ENCODE data around the gene DYNLT4. TPM values are rescaled to one million over a fixed set of nuclear protein-coding genes. Genes with fewer than 3 reads are reported as not detected.

DYNLT4 gene
- total RNA-seq, 1 experiment from 2014 or later: 0.31 TPM

DNA sequence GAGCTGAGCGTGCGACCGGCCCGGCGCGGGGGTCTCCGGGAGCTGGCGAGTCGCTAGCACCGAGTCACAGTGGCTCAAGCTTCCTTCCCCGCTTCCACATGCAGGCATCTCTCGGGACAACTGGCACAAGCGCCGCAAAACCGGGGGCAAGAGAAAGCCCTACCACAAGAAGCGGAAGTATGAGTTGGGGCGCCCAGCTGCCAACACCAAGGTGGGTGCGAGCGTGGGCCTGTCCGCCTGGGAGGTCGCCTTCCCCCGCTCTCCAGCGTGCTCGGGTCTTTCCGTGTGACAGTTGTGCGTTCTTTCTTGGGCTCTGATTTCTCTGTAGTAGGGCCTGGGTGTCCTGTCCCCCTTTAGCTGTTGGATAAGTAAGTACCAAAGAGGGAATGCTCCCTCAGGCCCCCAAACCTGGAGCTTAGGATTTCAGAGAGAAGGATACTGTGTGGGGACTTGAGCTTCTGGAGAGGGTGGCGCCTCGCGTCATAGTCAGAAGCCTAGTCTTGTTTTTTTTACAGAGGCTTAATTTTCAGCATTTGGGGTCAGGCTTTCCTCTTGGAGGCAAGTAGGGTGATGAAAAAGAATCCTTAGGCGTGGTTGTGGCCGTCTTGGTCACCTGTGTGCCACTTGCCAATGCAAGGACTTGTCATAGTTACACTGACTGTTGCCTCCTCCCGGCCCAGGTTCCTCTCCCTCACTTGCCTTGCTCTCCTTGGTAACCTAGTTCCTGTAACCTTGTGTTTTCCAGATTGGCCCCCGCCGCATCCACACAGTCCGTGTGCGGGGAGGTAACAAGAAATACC, 31.0 kb downstream of the DYNLT4 start (continued):
- TF ChIP-seq, protein P1, sequence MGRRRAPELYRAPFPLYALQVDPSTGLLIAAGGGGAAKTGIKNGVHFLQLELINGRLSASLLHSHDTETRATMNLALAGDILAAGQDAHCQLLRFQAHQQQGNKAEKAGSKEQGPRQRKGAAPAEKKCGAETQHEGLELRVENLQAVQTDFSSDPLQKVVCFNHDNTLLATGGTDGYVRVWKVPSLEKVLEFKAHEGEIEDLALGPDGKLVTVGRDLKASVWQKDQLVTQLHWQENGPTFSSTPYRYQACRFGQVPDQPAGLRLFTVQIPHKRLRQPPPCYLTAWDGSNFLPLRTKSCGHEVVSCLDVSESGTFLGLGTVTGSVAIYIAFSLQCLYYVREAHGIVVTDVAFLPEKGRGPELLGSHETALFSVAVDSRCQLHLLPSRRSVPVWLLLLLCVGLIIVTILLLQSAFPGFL (CRISPR knock-in tag; IDR thresholded peaks at IDR 0.05; ENCODE audit: borderline replicate concordance): no peak
- TF ChIP-seq ATF1 (CRISPR knock-in tag; IDR thresholded peaks at IDR 0.05): no peak
- TF ChIP-seq, protein P2, sequence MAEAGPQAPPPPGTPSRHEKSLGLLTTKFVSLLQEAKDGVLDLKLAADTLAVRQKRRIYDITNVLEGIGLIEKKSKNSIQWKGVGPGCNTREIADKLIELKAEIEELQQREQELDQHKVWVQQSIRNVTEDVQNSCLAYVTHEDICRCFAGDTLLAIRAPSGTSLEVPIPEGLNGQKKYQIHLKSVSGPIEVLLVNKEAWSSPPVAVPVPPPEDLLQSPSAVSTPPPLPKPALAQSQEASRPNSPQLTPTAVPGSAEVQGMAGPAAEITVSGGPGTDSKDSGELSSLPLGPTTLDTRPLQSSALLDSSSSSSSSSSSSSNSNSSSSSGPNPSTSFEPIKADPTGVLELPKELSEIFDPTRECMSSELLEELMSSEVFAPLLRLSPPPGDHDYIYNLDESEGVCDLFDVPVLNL (CRISPR knock-in tag; IDR thresholded peaks at IDR 0.05; ENCODE audit: borderline replicate concordance, low read depth): no peak
- no peak for TF ChIP-seq ETV6 (CRISPR knock-in tag; IDR thresholded peaks at IDR 0.05)
- peak; percentile 82; the same call in 1 of the 2 replicates for TF ChIP-seq ELF4 (CRISPR knock-in tag; IDR thresholded peaks at IDR 0.05; ENCODE audit: low read depth)
- TF ChIP-seq, protein P3, sequence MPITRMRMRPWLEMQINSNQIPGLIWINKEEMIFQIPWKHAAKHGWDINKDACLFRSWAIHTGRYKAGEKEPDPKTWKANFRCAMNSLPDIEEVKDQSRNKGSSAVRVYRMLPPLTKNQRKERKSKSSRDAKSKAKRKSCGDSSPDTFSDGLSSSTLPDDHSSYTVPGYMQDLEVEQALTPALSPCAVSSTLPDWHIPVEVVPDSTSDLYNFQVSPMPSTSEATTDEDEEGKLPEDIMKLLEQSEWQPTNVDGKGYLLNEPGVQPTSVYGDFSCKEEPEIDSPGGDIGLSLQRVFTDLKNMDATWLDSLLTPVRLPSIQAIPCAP (CRISPR knock-in tag; IDR thresholded peaks at IDR 0.05): no peak
- TF ChIP-seq ZNF396 (CRISPR knock-in tag; IDR thresholded peaks at IDR 0.05; ENCODE audit: borderline replicate concordance): no peak
- TF ChIP-seq, protein P4, sequence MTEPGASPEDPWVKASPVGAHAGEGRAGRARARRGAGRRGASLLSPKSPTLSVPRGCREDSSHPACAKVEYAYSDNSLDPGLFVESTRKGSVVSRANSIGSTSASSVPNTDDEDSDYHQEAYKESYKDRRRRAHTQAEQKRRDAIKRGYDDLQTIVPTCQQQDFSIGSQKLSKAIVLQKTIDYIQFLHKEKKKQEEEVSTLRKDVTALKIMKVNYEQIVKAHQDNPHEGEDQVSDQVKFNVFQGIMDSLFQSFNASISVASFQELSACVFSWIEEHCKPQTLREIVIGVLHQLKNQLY (CRISPR knock-in tag; IDR thresholded peaks at IDR 0.05): 0 out of 2 replicates have a peak, but pooled peaks have one; percentile 54

DNA sequence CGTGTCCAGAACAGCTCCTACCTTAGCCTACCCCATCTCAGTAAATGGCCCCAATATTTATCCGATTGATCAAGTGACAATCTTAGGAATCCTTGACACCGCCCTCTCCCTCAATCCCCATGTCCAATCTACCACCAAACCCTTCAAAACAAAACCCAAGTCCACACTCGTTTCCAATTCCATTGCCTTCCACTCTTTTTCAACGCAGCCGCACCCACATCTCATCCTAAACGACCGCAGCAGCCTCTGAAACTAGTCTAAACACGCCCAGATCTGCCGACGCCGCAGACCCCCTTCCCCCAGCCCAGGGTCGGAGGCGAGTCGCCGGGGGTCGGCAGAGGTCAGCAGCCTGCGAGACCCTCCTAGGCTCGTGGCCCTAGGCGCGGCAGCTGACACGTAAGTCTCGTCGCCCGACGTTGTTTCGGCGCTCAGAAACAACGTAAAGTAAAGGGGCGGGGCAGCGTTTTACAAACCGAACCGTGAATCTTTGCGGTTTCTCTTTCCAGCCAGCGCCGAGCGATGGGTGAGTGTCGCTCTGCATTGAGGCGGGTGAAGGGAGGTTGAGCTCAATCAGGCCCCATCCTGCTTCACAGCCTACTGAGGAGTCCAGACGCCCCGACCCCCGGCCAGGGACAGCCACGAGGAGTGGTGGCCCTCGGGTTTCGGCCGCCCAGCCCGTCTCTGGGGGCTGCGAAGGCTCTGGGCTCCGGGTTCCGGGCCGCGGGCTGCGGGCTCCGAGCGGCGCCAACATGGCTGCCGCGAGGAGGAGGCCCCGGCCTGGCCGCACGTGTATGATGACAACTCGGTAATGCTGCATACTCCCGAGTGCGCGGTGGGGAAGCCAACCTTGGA, 31.8 kb downstream of the DYNLT4 start, which contains the start of gene RPS8:
Gene RPS8 (plus strand): TSS at position 463 of the 852 bp plus-strand sequence. CDS start 57 bp downstream, at position 520.
- peaks cover 22% of the 10 kb centered on the region for H3K4me1 Mint-ChIP-seq
- CTCF ChIA-PET: interaction anchor here (1.7 to 2.0 kb wide), 2 partner anchors 12 to 18 kb away, joined by 5 to 9 read pairs; partner anchors contain the start of gene BEST4
- POLR2A ChIA-PET: interaction anchor here (0.6 to 2.8 kb wide), 19 partner anchors 8 to 1126 kb away, joined by 3 to 19 read pairs (median 4); partner anchors contain the start of genes ARMH1, BTBD19, HECTD3 and KDM4A
- ATAC-seq (peak; percentile 88), DNase-seq (ENCODE audit: low spot score) (peak; percentile 93)
- H3K9me3 Mint-ChIP-seq: no peaks in the 10 kb centered on the region
- peak within 1 kb of the TSS; percentile 87 for H3K4me3 Mint-ChIP-seq
- peak within 1 kb of the TSS; percentile 97 for H3K27ac Mint-ChIP-seq
- H3K36me3 Mint-ChIP-seq: peaks cover 47% of the 10 kb centered on the region
- no peaks in the 10 kb centered on the region for H3K27me3 Mint-ChIP-seq (ENCODE audit: low read depth)
- TF ChIP-seq MYBL2 (CRISPR knock-in tag; IDR thresholded peaks at IDR 0.05) (peak; percentile 75; the same call in 1 of the 2 replicates), ELF4 (CRISPR knock-in tag; IDR thresholded peaks at IDR 0.05; ENCODE audit: low read depth) (no peak; the same call in 1 of the 2 replicates), SMAD4 (CRISPR knock-in tag; IDR thresholded peaks at IDR 0.05) (0 out of 2 replicates have a peak, but pooled peaks have one; percentile 32), IRF2 (CRISPR knock-in tag; IDR thresholded peaks at IDR 0.05; ENCODE audit: borderline replicate concordance, low read depth) (no peak), SOX15 (CRISPR knock-in tag; IDR thresholded peaks at IDR 0.05) (no peak), ZNF423 (CRISPR knock-in tag; IDR thresholded peaks at IDR 0.05) (no peak), NFE2L1 (CRISPR knock-in tag; IDR thresholded peaks at IDR 0.05) (peak; percentile 67), GRHL2 (CRISPR knock-in tag; IDR thresholded peaks at IDR 0.05; ENCODE audit: insufficient replicate concordance, severe bottlenecking) (no peak)
- TF ChIP-seq, protein P5, sequence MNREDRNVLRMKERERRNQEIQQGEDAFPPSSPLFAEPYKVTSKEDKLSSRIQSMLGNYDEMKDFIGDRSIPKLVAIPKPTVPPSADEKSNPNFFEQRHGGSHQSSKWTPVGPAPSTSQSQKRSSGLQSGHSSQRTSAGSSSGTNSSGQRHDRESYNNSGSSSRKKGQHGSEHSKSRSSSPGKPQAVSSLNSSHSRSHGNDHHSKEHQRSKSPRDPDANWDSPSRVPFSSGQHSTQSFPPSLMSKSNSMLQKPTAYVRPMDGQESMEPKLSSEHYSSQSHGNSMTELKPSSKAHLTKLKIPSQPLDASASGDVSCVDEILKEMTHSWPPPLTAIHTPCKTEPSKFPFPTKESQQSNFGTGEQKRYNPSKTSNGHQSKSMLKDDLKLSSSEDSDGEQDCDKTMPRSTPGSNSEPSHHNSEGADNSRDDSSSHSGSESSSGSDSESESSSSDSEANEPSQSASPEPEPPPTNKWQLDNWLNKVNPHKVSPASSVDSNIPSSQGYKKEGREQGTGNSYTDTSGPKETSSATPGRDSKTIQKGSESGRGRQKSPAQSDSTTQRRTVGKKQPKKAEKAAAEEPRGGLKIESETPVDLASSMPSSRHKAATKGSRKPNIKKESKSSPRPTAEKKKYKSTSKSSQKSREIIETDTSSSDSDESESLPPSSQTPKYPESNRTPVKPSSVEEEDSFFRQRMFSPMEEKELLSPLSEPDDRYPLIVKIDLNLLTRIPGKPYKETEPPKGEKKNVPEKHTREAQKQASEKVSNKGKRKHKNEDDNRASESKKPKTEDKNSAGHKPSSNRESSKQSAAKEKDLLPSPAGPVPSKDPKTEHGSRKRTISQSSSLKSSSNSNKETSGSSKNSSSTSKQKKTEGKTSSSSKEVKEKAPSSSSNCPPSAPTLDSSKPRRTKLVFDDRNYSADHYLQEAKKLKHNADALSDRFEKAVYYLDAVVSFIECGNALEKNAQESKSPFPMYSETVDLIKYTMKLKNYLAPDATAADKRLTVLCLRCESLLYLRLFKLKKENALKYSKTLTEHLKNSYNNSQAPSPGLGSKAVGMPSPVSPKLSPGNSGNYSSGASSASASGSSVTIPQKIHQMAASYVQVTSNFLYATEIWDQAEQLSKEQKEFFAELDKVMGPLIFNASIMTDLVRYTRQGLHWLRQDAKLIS (CRISPR knock-in tag; IDR thresholded peaks at IDR 0.05; ENCODE audit: borderline replicate concordance): no peak
- TF ChIP-seq, protein P6, sequence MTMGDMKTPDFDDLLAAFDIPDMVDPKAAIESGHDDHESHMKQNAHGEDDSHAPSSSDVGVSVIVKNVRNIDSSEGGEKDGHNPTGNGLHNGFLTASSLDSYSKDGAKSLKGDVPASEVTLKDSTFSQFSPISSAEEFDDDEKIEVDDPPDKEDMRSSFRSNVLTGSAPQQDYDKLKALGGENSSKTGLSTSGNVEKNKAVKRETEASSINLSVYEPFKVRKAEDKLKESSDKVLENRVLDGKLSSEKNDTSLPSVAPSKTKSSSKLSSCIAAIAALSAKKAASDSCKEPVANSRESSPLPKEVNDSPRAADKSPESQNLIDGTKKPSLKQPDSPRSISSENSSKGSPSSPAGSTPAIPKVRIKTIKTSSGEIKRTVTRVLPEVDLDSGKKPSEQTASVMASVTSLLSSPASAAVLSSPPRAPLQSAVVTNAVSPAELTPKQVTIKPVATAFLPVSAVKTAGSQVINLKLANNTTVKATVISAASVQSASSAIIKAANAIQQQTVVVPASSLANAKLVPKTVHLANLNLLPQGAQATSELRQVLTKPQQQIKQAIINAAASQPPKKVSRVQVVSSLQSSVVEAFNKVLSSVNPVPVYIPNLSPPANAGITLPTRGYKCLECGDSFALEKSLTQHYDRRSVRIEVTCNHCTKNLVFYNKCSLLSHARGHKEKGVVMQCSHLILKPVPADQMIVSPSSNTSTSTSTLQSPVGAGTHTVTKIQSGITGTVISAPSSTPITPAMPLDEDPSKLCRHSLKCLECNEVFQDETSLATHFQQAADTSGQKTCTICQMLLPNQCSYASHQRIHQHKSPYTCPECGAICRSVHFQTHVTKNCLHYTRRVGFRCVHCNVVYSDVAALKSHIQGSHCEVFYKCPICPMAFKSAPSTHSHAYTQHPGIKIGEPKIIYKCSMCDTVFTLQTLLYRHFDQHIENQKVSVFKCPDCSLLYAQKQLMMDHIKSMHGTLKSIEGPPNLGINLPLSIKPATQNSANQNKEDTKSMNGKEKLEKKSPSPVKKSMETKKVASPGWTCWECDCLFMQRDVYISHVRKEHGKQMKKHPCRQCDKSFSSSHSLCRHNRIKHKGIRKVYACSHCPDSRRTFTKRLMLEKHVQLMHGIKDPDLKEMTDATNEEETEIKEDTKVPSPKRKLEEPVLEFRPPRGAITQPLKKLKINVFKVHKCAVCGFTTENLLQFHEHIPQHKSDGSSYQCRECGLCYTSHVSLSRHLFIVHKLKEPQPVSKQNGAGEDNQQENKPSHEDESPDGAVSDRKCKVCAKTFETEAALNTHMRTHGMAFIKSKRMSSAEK (CRISPR knock-in tag; IDR thresholded peaks at IDR 0.05; ENCODE audit: borderline replicate concordance): no peak
- TF ChIP-seq, protein P7, sequence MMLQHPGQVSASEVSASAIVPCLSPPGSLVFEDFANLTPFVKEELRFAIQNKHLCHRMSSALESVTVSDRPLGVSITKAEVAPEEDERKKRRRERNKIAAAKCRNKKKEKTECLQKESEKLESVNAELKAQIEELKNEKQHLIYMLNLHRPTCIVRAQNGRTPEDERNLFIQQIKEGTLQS (CRISPR knock-in tag; conservative IDR thresholded peaks at IDR 0.05): no peak

All from WTC11 (cell line).